Esophagus squamous epithelium (tissue), 5 donors: ENCODE data around the gene SSBP1. TPM values are rescaled to one million over a fixed set of nuclear protein-coding genes. Genes with fewer than 3 reads are reported as not detected.
A peak's percentile ranks its signal among the peaks of the same experiment; 100 is the strongest.

Experiments
- DNase-seq: peaks from one replicate; lab custom pipeline; 2025; lab: John Stamatoyannopoulos, UW
- H3K27ac ChIP-seq, 4 donors: fragments of 200-600 bp; sonication (generic); one replicate each; pipeline ENCODE4 v1.5.1; 2016 to 2019; ENCODE audit warnings: mild to moderate bottlenecking in 1 of 4
- H3K27me3 ChIP-seq, 4 donors: fragments of 200-600 bp; sonication (generic); 1 replicate in 3 of 4; 2 replicates in 1 of 4; pipeline versions ENCODE4 v1.5.1 to v1.6.0; 2017 to 2021; ENCODE audit warnings: antibody characterized with exemption in 1 of 4
- H3K36me3 ChIP-seq, 3 donors: fragments of 200-600 bp; sonication (generic); one replicate each; pipeline ENCODE4 v1.5.1; 2016 to 2019
- H3K4me1 ChIP-seq, 3 donors: fragments of 200-600 bp; sonication (generic); one replicate each; pipeline ENCODE4 v1.5.1; 2017 to 2019
- H3K4me3 ChIP-seq, 4 donors: fragments of 200-600 bp; sonication (generic); 1 replicate in 3 of 4; 2 replicates in 1 of 4; pipeline ENCODE4 v1.5.1; 2016 to 2019; ENCODE audit warnings: mild to moderate bottlenecking in 2 of 4, moderate library complexity in 1 of 4
- H3K9me3 ChIP-seq, 3 donors: fragments of 200-600 bp; sonication (generic); one replicate each; pipeline ENCODE4 v1.5.1; 2016 to 2019
- POLR2A ChIP-seq, 4 donors: fragments of 450-650 bp; IDR thresholded peaks; one replicate each; pipeline ENCODE4 v1.6.1; 2017; ENCODE audit warnings: antibody characterized with exemption in 4 of 4, mild to moderate bottlenecking in 4 of 4, moderate library complexity in 3 of 4
- WGBS, 2 donors: methylation state at CpG; one replicate each; pipeline ENCODE4 v1.1.5; 2018; 5-methylcytosine and 5-hydroxymethylcytosine counted together
- intact Hi-C: fragments of 100-400 bp; cut with DNase I; formaldehyde crosslinking; loops from one replicate; pipeline ENCODE4 v1.15.0; 2022
- total RNA-seq, 4 donors: library from RNA; depleted of rRNA; stranded (reverse); fragments of >200 nt; gene quantifications; one replicate each; pipeline ENCODE4 v1.1.0, GENCODE V29; 2016
- TF ChIP-seq, protein P1 (sequence below), 6 experiments: fragments of 450-650 bp in 4 of 6; fragments of 200-600 bp in 2 of 6; sonication (generic) in 2 of 6; IDR thresholded peaks; one replicate each; pipeline ENCODE4 v1.5.1; 2016 to 2019; ENCODE audit warnings: antibody characterized with exemption in 6 of 6, mild to moderate bottlenecking in 4 of 6, moderate library complexity in 4 of 6
- donor health status: DM: yes; HTN: yes; CAD: no.

Gene SSBP1
- total RNA-seq, 4 donors from 2014 or later: 120 to 187 (median 146) TPM

DNA sequence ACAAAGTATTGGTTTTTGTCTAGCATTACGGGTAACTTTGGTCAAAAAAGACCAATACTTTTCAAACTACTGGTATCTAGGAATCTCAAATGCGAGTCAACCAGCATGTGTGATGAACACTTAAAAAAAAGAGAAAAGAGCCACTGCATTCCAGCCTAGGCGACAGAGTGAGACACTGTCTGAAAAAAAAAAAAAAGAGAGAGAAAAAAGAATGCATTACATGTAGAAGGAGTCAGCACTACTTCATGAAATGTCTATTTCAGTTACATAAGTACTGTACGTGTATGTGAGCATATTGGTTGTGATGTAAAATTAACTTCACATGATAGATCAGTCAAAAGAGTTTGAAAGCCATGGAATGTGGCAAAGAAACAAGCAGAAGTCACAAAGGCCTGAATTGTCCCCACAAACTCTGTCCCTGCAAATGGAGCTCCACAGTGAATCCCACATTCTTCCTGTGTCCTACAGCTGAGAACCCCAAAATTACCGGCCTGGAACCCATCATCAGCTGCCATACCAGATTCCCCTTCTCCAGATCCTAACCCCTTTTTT lies 37.8 kb upstream of the SSBP1 start:
- peak overlapping the region in 3 of 4 donors; percentile 76 to 99 (median 98) for H3K4me3 ChIP-seq
- peaks cover 3 to 86% (median 15%) of the 10 kb centered on the region in 3 donors for H3K4me1 ChIP-seq
- intact Hi-C loops: no loop called here
- H3K27ac ChIP-seq: peak overlapping the region in 3 of 4 donors; percentile 85 to 92 (median 92)
- H3K9me3 ChIP-seq: no peaks in the 10 kb centered on the region
- no peak for DNase-seq
- WGBS, 2 donors: 66 to 75% methylated on average over 5 of the region's 5 CpGs
- no peak for TF ChIP-seq POLR2A (IDR thresholded peaks at IDR 0.05)
- TF ChIP-seq, protein P1, sequence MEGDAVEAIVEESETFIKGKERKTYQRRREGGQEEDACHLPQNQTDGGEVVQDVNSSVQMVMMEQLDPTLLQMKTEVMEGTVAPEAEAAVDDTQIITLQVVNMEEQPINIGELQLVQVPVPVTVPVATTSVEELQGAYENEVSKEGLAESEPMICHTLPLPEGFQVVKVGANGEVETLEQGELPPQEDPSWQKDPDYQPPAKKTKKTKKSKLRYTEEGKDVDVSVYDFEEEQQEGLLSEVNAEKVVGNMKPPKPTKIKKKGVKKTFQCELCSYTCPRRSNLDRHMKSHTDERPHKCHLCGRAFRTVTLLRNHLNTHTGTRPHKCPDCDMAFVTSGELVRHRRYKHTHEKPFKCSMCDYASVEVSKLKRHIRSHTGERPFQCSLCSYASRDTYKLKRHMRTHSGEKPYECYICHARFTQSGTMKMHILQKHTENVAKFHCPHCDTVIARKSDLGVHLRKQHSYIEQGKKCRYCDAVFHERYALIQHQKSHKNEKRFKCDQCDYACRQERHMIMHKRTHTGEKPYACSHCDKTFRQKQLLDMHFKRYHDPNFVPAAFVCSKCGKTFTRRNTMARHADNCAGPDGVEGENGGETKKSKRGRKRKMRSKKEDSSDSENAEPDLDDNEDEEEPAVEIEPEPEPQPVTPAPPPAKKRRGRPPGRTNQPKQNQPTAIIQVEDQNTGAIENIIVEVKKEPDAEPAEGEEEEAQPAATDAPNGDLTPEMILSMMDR (IDR thresholded peaks at IDR 0.05): no peak
- H3K36me3 ChIP-seq: no peaks in the 10 kb centered on the region
- no peaks in the 10 kb centered on the region for H3K27me3 ChIP-seq

DNA sequence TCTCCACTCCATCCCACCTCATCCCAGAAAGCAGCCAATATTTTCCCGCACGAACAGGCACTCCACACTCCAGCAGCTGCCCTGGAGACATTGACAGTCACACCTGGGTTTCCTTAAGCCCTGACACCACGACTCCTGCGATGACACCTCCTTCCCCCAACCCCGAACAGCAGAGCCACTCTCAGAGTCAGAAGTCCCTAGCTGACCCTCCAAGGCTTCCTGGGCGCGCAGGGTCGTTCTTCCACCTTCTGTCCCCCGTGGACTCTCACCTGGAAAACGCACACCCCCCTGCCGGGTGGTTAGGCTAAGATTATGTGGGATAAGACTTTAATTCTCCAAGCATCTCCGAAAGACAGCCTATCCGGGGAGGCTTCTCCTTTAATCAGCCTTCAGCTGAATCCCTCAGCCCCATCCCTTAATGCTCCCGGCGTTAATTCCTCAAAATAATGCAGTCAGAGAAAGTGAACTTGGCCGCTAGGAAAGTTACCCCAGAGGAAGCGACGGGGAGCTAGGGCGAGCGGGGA lies 37.2 kb upstream of the SSBP1 start:
- Histone ChIP-seq H3K27ac (peak overlapping the region; percentile 82 to 92 (median 88)), H3K27me3 (no peaks in the 10 kb centered on the region), H3K36me3 (no peaks in the 10 kb centered on the region), H3K4me1 (peaks cover 3 to 86% (median 17%) of the 10 kb centered on the region in 3 donors), H3K9me3 (no peaks in the 10 kb centered on the region), H3K4me3 (peak overlapping the region; percentile 76 to 99 (median 87))
- WGBS, 2 donors: 8 to 20% methylated on average over 5 to 19 of the region's 20 CpGs
- intact Hi-C loops: no loop called here
- TF ChIP-seq, protein P1 (IDR thresholded peaks at IDR 0.05): no peak
- TF ChIP-seq POLR2A (IDR thresholded peaks at IDR 0.05): no peak
- DNase-seq: no peak

DNA sequence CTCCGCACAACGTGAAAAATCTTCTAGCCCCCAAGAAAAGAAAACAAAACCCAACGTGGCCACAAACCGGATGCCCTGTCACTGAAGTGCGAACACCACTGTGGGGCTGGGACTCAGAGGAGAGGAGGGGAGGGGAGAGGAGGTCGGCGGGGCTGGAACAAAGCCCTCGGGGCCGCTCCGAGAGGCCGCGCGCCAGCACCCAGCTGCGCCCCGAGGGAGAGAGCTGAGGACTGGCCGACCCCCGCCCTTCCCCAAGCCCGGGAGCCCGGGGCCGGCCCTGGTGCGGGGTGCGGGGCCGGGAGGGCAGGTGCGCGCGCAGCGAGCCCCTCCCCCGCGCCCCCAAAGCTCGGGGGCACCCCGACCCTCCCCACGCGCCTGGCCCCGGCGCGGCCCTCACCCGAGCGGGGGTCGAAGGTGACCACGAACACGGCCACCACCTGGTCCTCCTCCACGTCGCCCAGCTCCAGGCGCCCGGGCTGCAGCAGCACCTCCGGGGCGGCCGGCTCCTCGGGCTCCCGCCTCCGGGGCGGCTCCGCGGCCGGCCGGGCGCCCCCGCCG lies 36.6 kb upstream of the SSBP1 start:
- Histone ChIP-seq H3K27me3 (no peaks in the 10 kb centered on the region), H3K4me1 (peaks cover 3 to 86% (median 21%) of the 10 kb centered on the region in 3 donors), H3K27ac (peak overlapping the region; percentile 82 to 92 (median 88)), H3K36me3 (no peaks in the 10 kb centered on the region), H3K9me3 (no peaks in the 10 kb centered on the region), H3K4me3 (peak overlapping the region; percentile 76 to 99 (median 87))
- intact Hi-C loops: no loop called here
- no peak for DNase-seq
- peak in 1 of 4 donors; percentile 35 for TF ChIP-seq POLR2A (IDR thresholded peaks at IDR 0.05)
- TF ChIP-seq, protein P1 (IDR thresholded peaks at IDR 0.05): no peak
- WGBS, 2 donors: 0% methylated on average over 4 to 5 of the region's 59 CpGs

DNA sequence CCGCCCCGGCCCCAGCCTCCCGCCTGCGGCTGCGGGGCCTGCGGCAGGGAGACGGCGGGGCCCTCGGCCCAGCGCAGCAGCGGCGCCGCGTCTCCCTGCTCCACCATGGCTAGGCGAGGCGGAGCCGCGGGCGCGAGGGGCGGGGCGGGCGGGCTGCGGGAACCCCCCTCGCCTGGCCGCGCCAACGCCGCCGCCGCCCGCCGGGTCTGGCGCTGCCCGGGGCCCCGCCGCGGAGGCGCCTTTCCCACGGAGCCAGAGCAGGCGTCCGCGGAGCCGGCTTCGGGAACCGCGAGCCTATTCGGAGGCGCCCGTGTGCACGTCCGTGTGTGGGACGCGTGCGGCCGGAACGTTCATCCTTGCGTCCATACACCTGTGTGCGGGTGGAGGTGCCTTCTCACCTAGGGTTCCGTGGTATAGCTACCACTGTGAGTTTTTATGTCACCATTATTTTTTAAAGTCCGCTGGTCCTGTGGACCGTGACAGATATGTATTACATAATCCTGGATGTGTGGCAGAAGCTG lies 36.1 kb upstream of the SSBP1 start, which contains the start of gene DENND11:
DENND11 (minus strand) TSS at position 120 of the 521 bp plus-strand sequence; CDS start at position 107, 13 bp downstream.
- TF ChIP-seq POLR2A (IDR thresholded peaks at IDR 0.05): no peak
- TF ChIP-seq, protein P1 (IDR thresholded peaks at IDR 0.05): no peak
- Histone ChIP-seq H3K9me3 (no peaks in the 10 kb centered on the region), H3K4me1 (peaks cover under 1 to 86% (median 21%) of the 10 kb centered on the region in 3 donors), H3K4me3 (peak within 1 kb of the TSS; percentile 76 to 99 (median 87)), H3K27me3 (no peaks in the 10 kb centered on the region), H3K36me3 (no peaks in the 10 kb centered on the region), H3K27ac (peak within 1 kb of the TSS; percentile 82 to 92 (median 88))
- no peak for DNase-seq
- WGBS, 2 donors: 0 to 1% methylated on average over 3 to 19 of the region's 62 CpGs
- intact Hi-C loops: no loop called here

DNA sequence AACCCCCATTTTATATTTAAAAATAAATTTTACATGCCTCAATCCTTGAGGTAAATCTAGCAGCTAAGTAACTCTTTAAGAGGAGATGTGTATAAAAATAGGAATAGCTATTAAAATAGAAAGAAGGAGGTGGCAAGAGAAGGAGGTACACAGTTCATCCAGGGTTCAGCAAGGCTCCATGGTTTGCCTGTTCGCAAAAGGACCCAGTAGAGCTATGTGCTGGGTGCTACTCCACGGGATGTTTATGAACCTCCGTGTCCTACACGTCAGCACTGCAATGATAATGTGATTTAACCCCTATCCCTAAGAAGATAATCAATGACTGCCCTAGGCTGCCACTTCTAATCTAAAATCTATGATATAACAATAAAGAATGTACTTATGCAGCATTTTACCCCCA lies 35.3 kb upstream of the SSBP1 start:
- 65 to 89% methylated on average over 4 of the region's 4 CpGs for WGBS, 2 donors
- no peak for DNase-seq
- intact Hi-C loops: no loop called here
- peak overlapping the region in 1 of 4 donors; percentile 76 for H3K4me3 ChIP-seq
- peaks cover 0 to 79% (median 21%) of the 10 kb centered on the region in 3 donors for H3K4me1 ChIP-seq
- TF ChIP-seq, protein P1 (IDR thresholded peaks at IDR 0.05): no peak
- no peak for TF ChIP-seq POLR2A (IDR thresholded peaks at IDR 0.05)
- peak overlapping the region in 1 of 4 donors; percentile 75 for H3K27ac ChIP-seq
- H3K9me3 ChIP-seq: no peaks in the 10 kb centered on the region
- H3K36me3 ChIP-seq: no peaks in the 10 kb centered on the region
- H3K27me3 ChIP-seq: no peaks in the 10 kb centered on the region
